Loucy (cell line): ENCODE results near the gene DNAJC11.

ENCODE experiments used
- H2AFZ ChIP-seq: fragments of 200-600 bp; sonication (generic); 2 replicates; pipeline ENCODE4 v1.6.0; 2016; ENCODE audit warnings: antibody characterized with exemption, mild to moderate bottlenecking, low read length, moderate library complexity
- H3F3A ChIP-seq: fragments of 200-600 bp; 2 replicates; pipeline ENCODE4 v1.6.0; 2016; ENCODE audit warnings: antibody characterized with exemption, low read depth, mild to moderate bottlenecking
- H3K27me3 ChIP-seq: fragments of 200-600 bp; sonication (generic); 2 replicates; pipeline ENCODE4 v1.6.1; 2014; ENCODE audit warnings: low read length, mild to moderate bottlenecking; ENCODE audit not compliant: insufficient read depth, poor library complexity, severe bottlenecking
- H3K36me3 ChIP-seq: fragments of 200-600 bp; sonication (generic); 2 replicates; pipeline ENCODE4 v1.6.1; 2016; ENCODE audit warnings: low read length; ENCODE audit not compliant: insufficient read depth
- H3K4me1 ChIP-seq: fragments of 200-600 bp; sonication (generic); 2 replicates; pipeline ENCODE4 v1.5.1; 2014; ENCODE audit warnings: low read length, mild to moderate bottlenecking; ENCODE audit not compliant: insufficient read depth, poor library complexity, severe bottlenecking
- H3K4me2 ChIP-seq: fragments of 200-600 bp; sonication (generic); 2 replicates; pipeline ENCODE4 v1.6.0; 2014; ENCODE audit warnings: antibody characterized with exemption, low read length, low read depth, mild to moderate bottlenecking; ENCODE audit not compliant: poor library complexity, severe bottlenecking
- H3K4me3 ChIP-seq: fragments of 200-600 bp; sonication (generic); 2 replicates; pipeline ENCODE4 v1.5.1; 2014; ENCODE audit warnings: low read length, mild to moderate bottlenecking, mixed read lengths; ENCODE audit not compliant: poor library complexity, severe bottlenecking
- H3K79me2 ChIP-seq: fragments of 200-600 bp; sonication (generic); 2 replicates; pipeline ENCODE4 v1.6.1; 2014; ENCODE audit warnings: low read length; ENCODE audit not compliant: insufficient read depth
- H3K9ac ChIP-seq: fragments of 200-600 bp; sonication (generic); 2 replicates; pipeline ENCODE4 v1.6.0; 2014; ENCODE audit warnings: mild to moderate bottlenecking, low read depth, low read length, moderate library complexity; ENCODE audit not compliant: poor library complexity, severe bottlenecking
- H3K9me2 ChIP-seq: fragments of 200-600 bp; sonication (generic); replicated peaks from 2 replicates; pipeline ENCODE4 v1.6.1; 2016; ENCODE audit warnings: low read depth, low read length, mixed read lengths
- H3K9me3 ChIP-seq: fragments of 200-600 bp; sonication (generic); 2 replicates; pipeline ENCODE4 v1.6.1; 2014; ENCODE audit warnings: mild to moderate bottlenecking, antibody characterized with exemption, low read length, low read depth; ENCODE audit not compliant: insufficient read depth
- H4K20me1 ChIP-seq: fragments of 200-600 bp; sonication (generic); 2 replicates; pipeline ENCODE4 v1.6.0; 2014; ENCODE audit warnings: antibody characterized with exemption, low read length, mild to moderate bottlenecking; ENCODE audit not compliant: insufficient read depth, poor library complexity, severe bottlenecking
- EZH2phosphoT487 ChIP-seq: fragments of 200-600 bp; IDR thresholded peaks from 2 replicates; pipeline ENCODE4 v1.6.1; 2018; ENCODE audit warnings: antibody characterized with exemption, mild to moderate bottlenecking, moderate library complexity, borderline replicate concordance
- TF ChIP-seq, protein P1 (sequence below): fragments of 200-600 bp; sonication (generic); conservative IDR thresholded peaks from 2 replicates; pipeline ENCODE4 v1.5.1; 2014; ENCODE audit warnings: mild to moderate bottlenecking, antibody characterized with exemption, low read length

The DNAJC11 gene

DNA sequence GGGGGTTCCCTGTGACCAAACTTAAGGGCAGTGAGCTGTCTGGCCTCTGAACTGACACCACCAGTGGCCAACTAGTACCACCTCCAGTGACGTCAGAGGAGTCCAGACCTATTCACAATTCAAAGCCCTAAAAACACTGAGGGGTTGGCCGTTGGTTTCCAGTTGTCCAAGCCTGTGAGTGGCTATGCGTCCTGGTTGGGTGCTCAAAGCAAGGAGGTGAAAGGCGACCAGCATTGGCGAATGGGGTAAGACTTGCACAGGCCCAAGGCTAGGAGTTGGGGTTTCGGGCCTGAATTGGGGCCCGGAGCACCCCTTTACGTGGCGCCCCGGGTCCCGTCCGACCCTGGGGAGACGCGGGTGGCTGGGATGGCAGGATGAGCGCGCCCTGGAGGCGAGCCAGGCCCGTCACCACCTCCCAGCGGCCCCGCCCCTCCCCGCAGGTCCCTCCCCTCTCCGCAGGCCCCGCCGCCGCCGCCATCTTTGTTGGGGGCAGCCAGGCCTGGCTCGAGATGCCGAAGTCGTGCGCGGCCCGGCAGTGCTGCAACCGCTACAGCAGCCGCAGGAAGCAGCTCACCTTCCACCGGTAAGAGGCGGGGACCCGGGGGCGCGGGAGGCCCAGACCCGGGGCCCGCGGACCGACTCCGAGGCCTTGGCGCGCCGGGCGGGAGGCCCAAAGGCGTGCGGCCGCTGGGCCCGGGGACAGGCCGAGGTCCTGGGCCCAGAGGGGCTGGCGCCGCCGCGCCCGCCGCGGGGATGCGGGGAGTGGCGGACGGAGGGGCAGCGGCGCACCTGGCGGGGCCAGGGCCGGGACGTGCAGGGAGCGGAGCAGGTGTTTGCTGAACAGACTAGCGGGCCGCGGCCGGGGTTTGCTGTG, 76.7 kb downstream of the DNAJC11 start, which contains the start of gene THAP3:
TSS of gene THAP3 (plus strand) at position 159 of the 874 bp plus-strand sequence. CDS start at position 510, 351 bp downstream.
- H4K20me1 ChIP-seq: peaks cover 15% of the 10 kb centered on the region
- no peaks in the 10 kb centered on the region for H3K27me3 ChIP-seq
- peaks cover 3% of the 10 kb centered on the region; the same call in 1 of the 2 replicates for H3F3A ChIP-seq
- H3K79me2 ChIP-seq: peaks cover 63% of the 10 kb centered on the region
- H2AFZ ChIP-seq: peak within 1 kb of the TSS; percentile 37; the same call in 1 of the 2 replicates
- peak within 1 kb of the TSS; percentile 89 for H3K4me3 ChIP-seq
- peak within 1 kb of the TSS; percentile 88 for H3K9ac ChIP-seq
- H3K9me2 ChIP-seq: no peaks in the 10 kb centered on the region
- TF ChIP-seq, protein P1, sequence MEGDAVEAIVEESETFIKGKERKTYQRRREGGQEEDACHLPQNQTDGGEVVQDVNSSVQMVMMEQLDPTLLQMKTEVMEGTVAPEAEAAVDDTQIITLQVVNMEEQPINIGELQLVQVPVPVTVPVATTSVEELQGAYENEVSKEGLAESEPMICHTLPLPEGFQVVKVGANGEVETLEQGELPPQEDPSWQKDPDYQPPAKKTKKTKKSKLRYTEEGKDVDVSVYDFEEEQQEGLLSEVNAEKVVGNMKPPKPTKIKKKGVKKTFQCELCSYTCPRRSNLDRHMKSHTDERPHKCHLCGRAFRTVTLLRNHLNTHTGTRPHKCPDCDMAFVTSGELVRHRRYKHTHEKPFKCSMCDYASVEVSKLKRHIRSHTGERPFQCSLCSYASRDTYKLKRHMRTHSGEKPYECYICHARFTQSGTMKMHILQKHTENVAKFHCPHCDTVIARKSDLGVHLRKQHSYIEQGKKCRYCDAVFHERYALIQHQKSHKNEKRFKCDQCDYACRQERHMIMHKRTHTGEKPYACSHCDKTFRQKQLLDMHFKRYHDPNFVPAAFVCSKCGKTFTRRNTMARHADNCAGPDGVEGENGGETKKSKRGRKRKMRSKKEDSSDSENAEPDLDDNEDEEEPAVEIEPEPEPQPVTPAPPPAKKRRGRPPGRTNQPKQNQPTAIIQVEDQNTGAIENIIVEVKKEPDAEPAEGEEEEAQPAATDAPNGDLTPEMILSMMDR: peak; percentile 26; the same call in 1 of the 2 replicates
- TF ChIP-seq EZH2phosphoT487: no peak
- H3K4me1 ChIP-seq: peaks cover 22% of the 10 kb centered on the region
- H3K36me3 ChIP-seq: peaks cover 44% of the 10 kb centered on the region; the same call in 1 of the 2 replicates
- peak within 1 kb of the TSS; percentile 96 for H3K4me2 ChIP-seq
- H3K9me3 ChIP-seq: no peaks in the 10 kb centered on the region

DNA sequence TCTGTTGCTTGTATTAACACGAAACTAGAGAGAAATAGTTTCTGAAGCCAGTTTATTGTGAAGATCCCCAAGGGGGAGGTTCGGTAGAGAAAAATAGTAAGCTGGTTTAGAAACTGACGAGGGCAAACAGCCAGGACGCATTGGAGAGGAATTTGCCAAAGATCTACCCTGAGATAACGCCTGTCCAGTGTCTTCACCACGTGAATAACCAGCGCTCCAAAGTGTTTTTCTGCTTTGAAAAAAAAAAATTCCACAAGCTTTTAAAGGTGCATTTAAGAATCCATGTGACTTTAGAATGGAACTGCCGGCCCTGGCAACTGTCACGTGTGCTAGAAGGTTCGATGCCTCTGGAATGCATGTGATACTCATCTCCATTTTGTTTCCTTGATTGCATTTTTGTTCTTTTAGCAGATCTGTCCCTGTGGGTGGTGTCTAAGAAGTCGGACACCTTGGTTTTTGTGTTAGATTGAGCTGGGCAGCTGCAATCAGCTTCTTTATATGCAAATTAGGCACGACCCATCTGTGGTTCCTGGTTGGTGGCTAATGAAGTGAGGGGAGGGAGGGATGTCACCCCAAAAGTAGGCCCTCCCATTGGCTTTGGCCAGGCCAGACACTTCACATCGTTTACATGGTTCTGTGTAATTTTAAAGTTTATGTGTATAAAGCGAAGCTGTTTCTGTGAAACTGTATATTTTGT, 78.2 kb downstream of the DNAJC11 start:
- no peak for TF ChIP-seq EZH2phosphoT487
- TF ChIP-seq, protein P1: no peak
- Histone ChIP-seq H3K9me3 (no peaks in the 10 kb centered on the region), H3K27me3 (no peaks in the 10 kb centered on the region), H3K4me1 (peaks cover 22% of the 10 kb centered on the region), H3K36me3 (peaks cover 46% of the 10 kb centered on the region; the same call in 1 of the 2 replicates), H3K79me2 (peaks cover 74% of the 10 kb centered on the region), H4K20me1 (peaks cover 15% of the 10 kb centered on the region), H3K4me2 (no peak overlapping the region), H3K9me2 (no peaks in the 10 kb centered on the region), H3F3A (peaks cover 3% of the 10 kb centered on the region; the same call in 1 of the 2 replicates), H3K9ac (no peak overlapping the region), H2AFZ (no peak overlapping the region), H3K4me3 (no peak overlapping the region)

DNA sequence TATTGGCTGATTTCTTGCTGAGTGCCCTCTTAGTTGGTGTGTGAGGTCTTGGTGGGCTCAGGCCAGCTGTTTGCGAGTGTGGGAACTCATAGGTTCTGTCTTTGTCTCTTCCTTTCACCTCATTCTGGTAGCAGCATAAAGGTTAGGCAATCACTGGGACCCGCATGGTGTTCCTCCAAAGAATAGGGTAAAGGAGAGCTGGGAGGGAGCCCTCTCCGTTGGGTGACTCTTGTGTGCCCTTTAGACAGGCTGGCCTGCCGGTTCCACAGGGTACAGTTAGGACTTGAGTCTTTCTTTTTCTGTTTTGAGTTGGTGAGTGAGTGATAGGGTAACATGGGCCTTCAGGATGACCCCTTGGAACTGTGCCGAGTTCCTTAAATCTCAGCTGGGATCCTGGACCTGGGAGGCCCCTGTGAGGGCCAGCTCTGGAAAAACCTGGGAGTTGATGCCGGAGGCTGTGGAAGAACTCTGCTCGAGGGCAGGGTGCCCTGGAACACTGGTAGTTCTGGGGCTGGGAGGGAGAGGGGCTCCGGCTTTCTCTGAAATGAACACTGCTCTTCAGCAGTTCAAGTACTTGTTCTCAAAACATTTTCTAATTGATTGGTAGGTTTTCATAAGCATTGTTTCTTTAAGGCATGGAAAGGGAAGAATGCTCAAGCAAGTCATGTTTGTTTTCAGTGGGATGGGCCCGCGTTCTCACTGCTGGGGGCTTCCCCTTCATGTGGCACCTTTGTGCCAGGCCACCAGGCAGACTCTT, 79.0 kb downstream of the DNAJC11 start:
- no peaks in the 10 kb centered on the region for H3K9me2 ChIP-seq
- no peak overlapping the region for H3K4me3 ChIP-seq
- no peak overlapping the region for H2AFZ ChIP-seq
- H3K79me2 ChIP-seq: peaks cover 74% of the 10 kb centered on the region
- H3K36me3 ChIP-seq: peaks cover 48% of the 10 kb centered on the region; the same call in 1 of the 2 replicates
- no peaks in the 10 kb centered on the region for H3K27me3 ChIP-seq
- no peaks in the 10 kb centered on the region for H3K9me3 ChIP-seq
- H3K4me1 ChIP-seq: peaks cover 15% of the 10 kb centered on the region
- TF ChIP-seq EZH2phosphoT487: no peak
- TF ChIP-seq, protein P1: no peak
- H3F3A ChIP-seq: peaks cover 3% of the 10 kb centered on the region; the same call in 1 of the 2 replicates
- peaks cover 20% of the 10 kb centered on the region for H4K20me1 ChIP-seq
- H3K9ac ChIP-seq: no peak overlapping the region
- H3K4me2 ChIP-seq: no peak overlapping the region
